ENCODE measurements around the gene TNK1.
A peak's percentile ranks its signal among the peaks of the same experiment; 100 is the strongest.
"Not testable (repeated sequence)": the region's sequence is repeated elsewhere in the genome, so short reads cannot be mapped to it uniquely, and the experiment has no call there.

TNK1 gene

DNA sequence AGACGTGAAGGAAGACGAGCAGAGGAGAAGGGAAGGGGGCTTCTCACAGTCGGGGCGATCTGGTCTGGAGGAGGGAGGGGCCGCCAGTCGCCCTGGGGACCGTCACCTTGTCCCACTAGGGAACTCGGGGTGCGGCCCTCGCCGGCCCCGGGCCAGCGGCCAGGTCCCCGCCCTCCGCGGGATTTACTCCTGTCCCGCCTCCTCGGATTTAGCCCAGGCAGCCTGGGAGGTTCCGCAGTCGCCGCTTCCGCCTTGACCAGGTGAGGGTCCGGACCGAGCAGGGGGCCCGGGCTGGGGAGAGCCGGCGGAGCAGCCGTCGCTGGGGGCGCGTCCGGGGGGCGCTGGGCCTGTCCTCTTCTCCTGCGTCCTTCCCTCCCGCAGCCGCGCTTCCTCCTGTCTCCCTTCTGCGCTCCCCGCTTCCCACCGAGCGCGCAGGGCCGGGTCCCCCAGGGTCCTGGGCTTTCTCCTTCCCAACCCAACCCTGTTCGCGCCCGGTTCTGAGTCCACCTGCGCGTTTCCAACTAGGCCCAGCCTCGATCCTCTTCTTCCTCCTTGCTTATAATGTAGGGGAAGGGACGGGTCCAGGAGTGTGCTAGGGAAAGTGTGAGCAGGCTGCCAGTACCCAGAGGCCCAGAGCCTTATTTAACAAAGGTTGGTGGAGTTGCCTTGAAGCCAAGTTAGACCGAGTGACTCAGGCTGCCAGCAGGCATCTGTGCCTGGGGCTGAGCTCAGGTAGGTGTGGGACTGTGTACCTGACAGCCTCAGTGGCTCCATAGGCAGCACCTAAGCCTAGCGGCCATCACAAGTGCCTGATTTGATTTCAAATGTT, at the start of gene TNK1:
Gene TNK1, plus strand, starts transcription at position 235 of the 829 bp plus-strand sequence. CDS start 1,838 bp downstream, outside the sequence.
- no peak for ATAC-seq
- Mint-ChIP-seq H3K4me3 (peak within 1 kb of the TSS in 1 of 2 donors; percentile 66), H3K4me1 (peaks cover 32% of the 10 kb centered on the region), H3K27ac (peak within 1 kb of the TSS in 1 of 2 donors; percentile 32), H3K9me3 (peaks cover 7 to 8% of the 10 kb centered on the region in 2 donors), H3K27me3 (peaks cover 67% of the 10 kb centered on the region)
- no peak for DNase-seq

DNA sequence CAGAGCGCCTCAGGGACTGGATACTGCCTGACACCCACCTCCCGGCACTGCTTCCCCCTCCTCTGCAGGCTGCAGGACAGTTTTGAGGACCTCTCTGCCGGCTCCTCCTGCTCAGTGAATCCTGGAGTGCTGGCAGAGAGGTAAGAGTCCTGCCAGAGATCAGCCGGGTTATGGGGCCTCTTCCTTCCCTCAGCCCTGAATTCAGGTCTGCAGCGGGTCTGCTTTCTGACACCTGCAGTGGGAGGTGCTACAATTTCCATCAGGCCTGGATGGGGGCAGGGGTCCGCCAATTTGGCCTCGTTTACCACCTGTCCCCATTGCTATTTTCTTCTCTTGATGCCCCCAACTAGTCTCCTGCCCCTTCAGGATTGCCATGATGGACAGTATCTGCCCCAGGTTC, 48.8 kb upstream of the TNK1 start:
- H3K4me1 Mint-ChIP-seq, result peaks cover 82% of the 10 kb centered on the region

DNA sequence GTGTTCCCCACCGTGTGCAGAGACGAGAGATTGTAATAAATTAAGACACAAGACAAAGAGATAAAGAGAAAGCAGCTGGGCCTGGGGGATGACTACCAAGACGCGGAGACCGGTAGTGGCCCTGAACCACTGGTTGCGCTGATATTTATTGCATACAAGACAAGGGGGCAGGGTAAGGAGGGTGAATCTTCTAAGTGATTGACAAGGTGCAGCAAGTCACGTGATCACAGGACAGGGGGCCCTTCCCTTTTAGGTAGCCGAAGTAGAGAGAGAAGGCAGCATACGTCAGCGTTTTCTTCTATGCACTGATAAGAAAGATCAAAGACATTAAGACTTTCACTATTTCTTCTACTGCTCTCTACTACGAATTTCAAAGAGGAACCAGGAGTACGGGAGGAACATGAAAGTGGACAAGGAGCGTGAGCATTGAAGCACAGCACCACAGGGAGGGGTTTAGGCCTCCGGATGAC, 48.3 kb upstream of the TNK1 start:
- ATAC-seq, H3K27me3 Mint-ChIP-seq, H3K9me3 Mint-ChIP-seq: not testable (repeated sequence)
- DNase-seq, result peak in 1 of 2 donors; percentile 72
- Mint-ChIP-seq H3K4me3 (peak overlapping the region; percentile 56 to 62), H3K4me1 (peaks cover 82% of the 10 kb centered on the region), H3K27ac (peak overlapping the region; percentile 7 to 17)

More for the DNA sequence above, 48.8 kb upstream of the TNK1 start:
- DNase-seq (no peak), ATAC-seq (no peak)
- H3K27ac Mint-ChIP-seq, result no peak overlapping the region
- no peaks in the 10 kb centered on the region for H3K27me3 Mint-ChIP-seq
- H3K9me3 Mint-ChIP-seq, result no peaks in the 10 kb centered on the region
- H3K4me3 Mint-ChIP-seq, result peak overlapping the region; percentile 56 to 62

DNA sequence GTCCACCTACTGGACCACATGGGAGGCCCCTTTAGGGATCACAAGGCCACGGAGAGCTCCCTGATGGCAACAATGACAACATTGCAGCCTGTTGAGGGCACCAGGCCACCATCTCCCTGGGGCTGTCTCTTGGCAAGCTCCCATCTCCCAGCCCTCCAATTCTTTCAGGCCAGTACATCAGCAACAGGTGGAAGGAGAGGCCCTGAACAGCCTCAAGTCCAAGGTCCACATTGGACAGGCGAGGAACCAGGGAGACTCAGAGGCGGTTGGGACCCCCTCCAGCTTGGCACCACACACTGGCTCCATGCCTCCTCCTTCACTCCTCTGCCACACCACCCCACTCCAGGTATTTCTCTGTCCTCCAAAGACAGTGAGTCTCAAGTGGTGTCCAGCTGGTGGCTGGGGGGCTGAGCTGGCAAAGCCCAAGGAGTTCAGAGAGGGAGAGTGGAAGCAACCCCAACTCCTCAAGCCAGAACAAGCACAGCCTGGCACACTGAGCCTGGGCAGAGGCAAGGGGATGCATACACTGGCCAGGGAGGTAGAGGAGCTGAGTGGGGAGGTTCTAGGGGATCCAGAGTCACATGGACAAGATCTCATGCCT, 45.9 kb upstream of the TNK1 start:
- DNase-seq, result no peak
- Mint-ChIP-seq H3K4me1 (peaks cover 88% of the 10 kb centered on the region), H3K9me3 (no peaks in the 10 kb centered on the region), H3K27ac (peak overlapping the region; percentile 44 to 81), H3K4me3 (peak overlapping the region; percentile 83 to 88), H3K27me3 (no peaks in the 10 kb centered on the region)
- ATAC-seq, result no peak

DNA sequence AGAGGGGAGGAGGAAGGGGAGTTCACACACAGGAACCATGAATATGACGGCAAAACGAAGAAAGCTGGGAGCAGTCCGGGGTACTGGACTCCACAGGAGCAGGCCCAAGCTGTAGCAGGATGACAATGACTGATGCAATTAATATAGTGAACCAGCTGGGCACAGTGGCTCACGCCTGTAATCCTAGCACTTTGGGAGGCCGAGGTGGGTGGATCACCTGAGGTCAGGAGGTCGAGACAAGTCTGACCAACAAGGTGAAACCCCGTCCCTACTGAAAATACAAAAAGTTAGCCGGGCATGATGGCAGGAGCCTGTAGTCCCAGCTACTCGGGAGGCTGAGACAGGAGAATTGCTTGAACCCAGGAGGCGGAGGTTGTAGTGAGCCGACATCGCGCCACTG, 45.1 kb upstream of the TNK1 start:
- peak overlapping the region; percentile 83 to 88 for H3K4me3 Mint-ChIP-seq
- H3K27ac Mint-ChIP-seq, result peak overlapping the region; percentile 44 to 81
- peaks cover 85% of the 10 kb centered on the region for H3K4me1 Mint-ChIP-seq
- not testable (repeated sequence) for H3K27me3 Mint-ChIP-seq, DNase-seq, ATAC-seq, H3K9me3 Mint-ChIP-seq

DNA sequence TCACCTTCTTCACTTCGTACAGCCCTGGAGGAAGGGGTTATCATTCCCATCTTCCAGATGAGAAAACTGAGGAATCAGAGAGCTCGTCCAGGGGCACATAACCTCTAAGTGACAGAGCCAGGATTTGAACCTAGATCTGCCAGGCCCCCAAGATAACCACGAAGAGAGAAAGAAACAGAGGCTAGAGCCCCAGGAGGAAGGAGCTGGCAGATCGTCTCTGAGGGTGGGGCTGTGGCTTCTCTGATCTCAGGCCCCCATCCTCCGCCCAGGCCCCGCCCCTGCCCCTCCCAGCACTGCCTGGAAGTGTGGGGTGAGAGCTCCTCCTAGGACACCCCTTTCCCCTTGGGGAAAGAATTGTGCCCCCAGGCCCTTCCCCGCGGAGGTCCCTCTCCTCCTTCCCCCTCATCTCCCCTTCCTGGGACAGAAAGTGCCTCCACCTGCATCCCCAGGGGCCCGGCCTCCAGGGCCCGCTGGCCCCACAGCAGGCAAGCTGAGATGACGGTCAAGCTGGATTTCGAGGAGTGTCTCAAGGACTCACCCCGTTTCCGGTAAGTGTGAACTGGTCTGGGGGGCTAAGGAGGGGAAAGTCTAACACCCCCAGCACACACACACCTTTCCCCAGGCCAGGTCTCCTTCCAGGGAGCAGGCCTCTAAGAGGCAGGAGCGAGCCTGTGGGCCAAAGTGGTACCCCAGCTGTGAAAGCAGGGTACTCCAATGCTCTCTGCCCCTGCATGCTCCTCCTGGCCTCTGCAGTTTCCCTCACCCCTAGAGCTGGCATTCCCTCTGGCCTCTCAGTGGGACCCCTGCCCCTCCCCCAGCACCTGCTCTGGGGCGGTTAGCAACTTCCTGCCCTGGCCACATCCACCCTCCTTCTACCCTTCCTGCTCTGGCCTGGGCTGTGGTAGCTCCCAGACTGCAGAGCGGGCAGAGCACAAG, 44.4 kb upstream of the TNK1 start, which contains the start of gene ACAP1:
Gene ACAP1, plus strand, starts transcription at position 290 of the 936 bp plus-strand sequence. Its CDS starts 206 bp downstream, at position 496.
- Mint-ChIP-seq H3K27ac (peak within 1 kb of the TSS; percentile 81 to 99), H3K4me3 (peak within 1 kb of the TSS; percentile 83 to 88), H3K4me1 (peaks cover 83% of the 10 kb centered on the region), H3K9me3 (no peaks in the 10 kb centered on the region), H3K27me3 (no peaks in the 10 kb centered on the region)
- DNase-seq, result peak; percentile 58 to 78
- ATAC-seq, result peak; percentile 93

DNA sequence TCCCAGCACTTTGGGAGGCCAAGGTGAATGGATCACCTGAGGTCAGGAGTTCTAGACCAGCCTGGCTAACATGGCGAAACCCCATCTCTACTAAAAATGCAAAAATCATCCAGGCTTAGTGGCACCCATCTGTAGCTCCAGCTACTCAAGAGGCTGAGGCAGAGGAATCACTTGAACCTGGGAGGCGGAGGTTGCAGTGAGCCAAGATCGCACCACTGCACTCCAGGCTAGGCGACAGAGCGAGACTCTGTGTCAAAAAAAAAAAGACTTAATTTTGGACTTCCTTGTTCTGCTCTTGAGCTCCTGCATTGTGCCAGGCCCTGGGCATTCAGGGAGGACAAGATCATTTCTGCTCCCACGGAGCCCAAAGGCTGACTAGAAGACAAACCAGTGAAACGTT, 43.3 kb upstream of the TNK1 start:
- DNase-seq, ATAC-seq, H3K9me3 Mint-ChIP-seq, H3K27me3 Mint-ChIP-seq: not testable (repeated sequence)
- H3K27ac Mint-ChIP-seq, result peak overlapping the region; percentile 34 to 99
- H3K4me1 Mint-ChIP-seq, result peaks cover 82% of the 10 kb centered on the region
- peak overlapping the region; percentile 83 to 88 for H3K4me3 Mint-ChIP-seq

DNA sequence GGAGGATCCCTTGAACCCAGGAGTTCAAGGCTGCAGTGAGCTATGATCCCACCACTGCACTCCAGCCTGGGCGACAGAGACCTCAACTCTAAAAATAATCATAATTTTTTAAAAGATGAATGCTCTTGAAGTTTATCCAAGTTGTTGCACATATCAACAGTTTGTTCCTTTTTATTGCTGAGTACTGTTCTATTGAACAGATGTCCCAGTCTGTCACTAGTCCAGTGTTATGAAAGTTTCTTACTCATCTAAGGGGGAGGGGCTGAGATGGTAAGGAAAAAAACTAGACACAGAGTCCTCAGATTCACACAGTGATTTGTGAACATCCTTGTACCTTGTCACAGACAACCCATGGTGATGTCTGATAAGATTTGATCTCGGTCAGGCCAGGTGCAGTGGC, 40.7 kb upstream of the TNK1 start:
- H3K27ac Mint-ChIP-seq, result peak overlapping the region in 1 of 2 donors; percentile 17
- no peak overlapping the region for H3K4me3 Mint-ChIP-seq
- no peak for ATAC-seq
- DNase-seq, result no peak
- H3K4me1 Mint-ChIP-seq, result peaks cover 78% of the 10 kb centered on the region
- no peaks in the 10 kb centered on the region for H3K9me3 Mint-ChIP-seq
- H3K27me3 Mint-ChIP-seq, result no peaks in the 10 kb centered on the region

DNA sequence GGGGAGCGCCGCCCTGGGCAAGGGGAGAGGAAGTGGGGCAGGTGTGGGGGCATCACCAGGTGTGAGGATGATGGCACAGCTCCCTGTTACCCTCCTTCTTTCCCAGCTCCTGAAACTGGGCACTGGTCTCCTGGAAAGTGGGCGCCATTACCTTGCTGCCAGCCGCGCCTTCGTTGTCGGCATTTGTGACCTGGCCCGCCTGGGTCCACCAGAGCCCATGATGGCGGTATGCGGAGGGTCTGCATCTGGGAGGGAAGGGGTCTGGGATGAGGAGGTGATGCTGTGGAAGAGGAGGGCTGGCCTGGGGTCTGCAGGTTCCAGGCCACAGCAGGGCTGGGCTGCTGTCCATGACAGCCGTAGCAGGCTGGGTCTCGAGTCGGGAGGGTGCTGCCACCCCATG, 39.0 kb upstream of the TNK1 start:
- no peak for ATAC-seq
- Mint-ChIP-seq H3K4me1 (peaks cover 68% of the 10 kb centered on the region), H3K9me3 (no peaks in the 10 kb centered on the region), H3K27me3 (no peaks in the 10 kb centered on the region), H3K4me3 (no peak overlapping the region), H3K27ac (no peak overlapping the region)
- DNase-seq, result no peak

DNA sequence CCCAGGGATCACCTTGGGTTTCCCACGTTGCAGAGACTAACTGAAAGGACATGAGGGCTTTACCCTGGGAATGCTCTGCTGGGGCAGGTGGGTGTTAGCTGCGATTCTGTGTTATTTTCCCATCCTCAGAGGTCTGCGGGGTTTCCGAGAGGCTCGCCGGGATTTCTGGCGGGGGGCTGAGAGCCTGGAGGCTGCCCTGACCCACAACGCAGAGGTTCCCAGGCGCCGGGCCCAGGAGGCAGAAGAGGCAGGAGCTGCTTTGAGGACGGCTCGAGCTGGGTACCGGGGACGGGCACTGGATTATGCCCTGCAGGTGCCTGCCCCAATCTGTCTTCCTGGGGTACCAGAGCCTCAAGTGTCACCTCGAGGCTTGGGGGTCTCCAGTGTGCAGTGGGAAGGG, 37.6 kb upstream of the TNK1 start:
- Mint-ChIP-seq H3K27me3 (no peaks in the 10 kb centered on the region), H3K9me3 (no peaks in the 10 kb centered on the region), H3K27ac (peak overlapping the region in 1 of 2 donors; percentile 74), H3K4me3 (no peak overlapping the region), H3K4me1 (peaks cover 68% of the 10 kb centered on the region)
- ATAC-seq (no peak), DNase-seq (no peak)

DNA sequence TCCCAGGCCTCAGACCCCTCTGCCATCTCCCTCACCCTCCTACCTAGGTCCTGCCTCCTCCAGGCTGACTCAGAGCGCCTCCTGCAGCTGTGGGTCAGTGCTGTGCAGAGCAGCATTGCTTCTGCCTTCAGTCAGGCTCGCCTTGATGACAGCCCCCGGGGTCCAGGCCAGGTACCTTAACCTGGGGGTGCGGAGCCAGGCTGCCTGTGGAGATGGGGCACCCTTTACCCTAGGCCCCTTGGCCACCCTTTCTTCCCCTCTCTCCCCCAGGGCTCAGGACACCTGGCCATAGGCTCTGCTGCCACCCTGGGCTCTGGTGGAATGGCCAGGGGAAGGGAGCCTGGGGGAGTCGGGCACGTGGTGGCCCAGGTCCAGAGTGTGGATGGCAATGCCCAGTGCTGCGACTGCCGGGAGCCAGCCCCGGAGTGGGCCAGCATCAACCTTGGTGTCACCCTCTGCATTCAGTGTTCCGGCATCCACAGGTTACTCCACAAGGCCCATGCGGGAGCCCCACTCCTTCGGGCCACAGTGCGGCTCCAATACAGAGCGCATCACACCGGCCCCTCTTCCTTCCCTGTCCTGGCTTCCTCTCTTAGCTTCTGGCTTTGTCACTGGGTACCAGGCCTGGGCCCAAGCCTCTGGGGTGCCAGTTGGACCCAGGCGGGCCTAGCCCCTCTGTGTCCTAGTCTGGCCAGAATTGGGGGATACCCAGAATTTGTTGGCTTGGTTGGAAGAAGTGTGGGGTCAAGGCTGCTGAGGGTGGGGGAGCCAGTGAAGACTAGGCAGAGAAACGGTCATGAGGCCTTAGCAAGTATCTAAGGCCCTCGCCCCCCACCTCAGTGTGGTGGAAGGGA, 33.9 kb upstream of the TNK1 start:
- ATAC-seq, result no peak
- no peak overlapping the region for H3K4me3 Mint-ChIP-seq
- H3K27me3 Mint-ChIP-seq, result no peaks in the 10 kb centered on the region
- no peaks in the 10 kb centered on the region for H3K9me3 Mint-ChIP-seq
- H3K27ac Mint-ChIP-seq, result no peak overlapping the region
- H3K4me1 Mint-ChIP-seq, result peaks cover 74% of the 10 kb centered on the region
- DNase-seq, result no peak

DNA sequence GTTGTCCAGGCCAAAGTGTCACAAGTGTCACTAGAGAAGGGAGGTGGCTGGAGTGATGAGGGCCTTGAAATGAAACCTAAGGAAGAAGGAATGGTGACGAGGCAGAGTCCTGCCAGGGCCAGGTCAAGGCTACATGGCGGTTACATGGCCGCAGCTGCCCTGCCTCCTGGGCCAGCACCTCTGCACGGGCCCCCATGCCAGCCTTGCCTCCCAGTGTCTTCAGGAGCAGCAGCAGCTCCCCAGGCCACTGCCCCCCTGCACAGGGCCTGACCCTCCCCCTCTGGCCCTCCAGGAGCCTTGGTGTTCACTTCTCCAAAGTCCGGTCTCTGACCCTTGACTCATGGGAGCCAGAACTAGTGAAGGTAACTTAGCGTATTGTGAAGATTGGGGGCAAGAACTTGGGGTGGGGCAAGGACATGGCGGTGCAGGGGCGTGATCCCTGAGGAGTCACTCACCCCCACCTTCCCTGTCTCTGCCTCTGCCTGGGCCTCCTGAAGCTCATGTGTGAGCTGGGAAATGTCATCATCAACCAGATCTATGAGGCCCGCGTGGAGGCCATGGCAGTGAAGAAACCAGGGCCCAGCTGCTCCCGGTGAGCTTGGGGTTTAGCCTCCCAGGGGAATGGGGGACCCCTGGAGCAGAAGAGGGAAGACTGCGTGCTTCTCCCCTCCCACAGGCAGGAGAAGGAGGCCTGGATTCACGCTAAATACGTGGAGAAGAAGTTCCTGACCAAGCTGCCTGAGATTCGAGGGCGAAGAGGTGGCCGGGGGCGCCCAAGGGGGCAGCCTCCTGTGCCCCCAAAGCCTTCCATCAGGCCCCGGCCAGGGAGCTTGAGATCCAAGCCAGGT, 33.0 kb upstream of the TNK1 start:
- peaks cover 75% of the 10 kb centered on the region for H3K4me1 Mint-ChIP-seq
- H3K4me3 Mint-ChIP-seq, result no peak overlapping the region
- peak overlapping the region in 1 of 2 donors; percentile 64 for H3K27ac Mint-ChIP-seq
- DNase-seq, result no peak
- ATAC-seq, result no peak
- H3K9me3 Mint-ChIP-seq, result no peaks in the 10 kb centered on the region
- no peaks in the 10 kb centered on the region for H3K27me3 Mint-ChIP-seq

DNA sequence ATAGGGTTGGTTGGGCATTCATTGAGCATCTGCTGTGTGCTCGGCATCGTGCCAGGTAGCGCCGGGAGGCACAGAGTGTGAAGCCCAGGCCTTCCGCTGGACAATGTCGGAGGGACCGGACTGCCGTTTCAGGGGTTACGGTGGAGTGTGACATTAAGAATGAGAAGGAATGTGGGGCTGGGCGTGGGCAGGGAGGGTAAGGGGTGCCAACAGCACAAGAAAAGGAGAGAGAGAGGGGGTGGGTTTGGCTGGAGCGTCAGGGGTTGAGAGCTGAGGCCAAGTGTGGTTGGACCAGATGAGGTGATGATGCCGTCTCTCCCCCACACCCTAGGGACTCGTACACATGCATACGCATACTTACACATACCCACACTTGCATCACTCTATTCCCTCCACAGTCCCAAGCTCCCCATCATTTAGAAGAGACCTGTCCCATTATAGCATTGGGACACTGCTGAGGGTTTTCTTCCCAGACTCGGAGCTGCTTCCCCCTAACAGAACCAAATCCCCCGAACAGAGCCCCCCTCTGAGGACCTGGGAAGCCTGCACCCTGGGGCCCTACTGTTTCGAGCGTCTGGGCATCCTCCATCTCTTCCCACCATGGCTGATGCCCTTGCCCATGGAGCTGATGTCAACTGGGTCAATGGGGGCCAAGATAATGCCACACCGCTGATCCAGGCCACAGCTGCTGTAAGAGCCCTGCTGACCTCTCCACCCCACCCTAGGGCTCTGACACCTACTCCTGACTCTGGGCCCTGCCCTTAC, 32.2 kb upstream of the TNK1 start:
- peak overlapping the region; percentile 66 to 92 for H3K27ac Mint-ChIP-seq
- DNase-seq, result no peak
- H3K27me3 Mint-ChIP-seq, result no peaks in the 10 kb centered on the region
- peaks cover 75% of the 10 kb centered on the region for H3K4me1 Mint-ChIP-seq
- no peaks in the 10 kb centered on the region for H3K9me3 Mint-ChIP-seq
- ATAC-seq, result no peak
- no peak overlapping the region for H3K4me3 Mint-ChIP-seq
